DMS114 treated with DMSO at 0.1 percent for 48 hours (cell line): ENCODE results near the gene NDFIP2.
A peak's percentile ranks its signal among the peaks of the same experiment; 100 is the strongest.

Experiments
- DNase-seq: peaks from one replicate; lab custom pipeline; 2025; ENCODE audit not compliant: unreplicated experiment; lab: John Stamatoyannopoulos, UW

The NDFIP2 gene

GRCh38 chr13:79480954-79481684 lies at the start of gene NDFIP2:
Gene NDFIP2 (plus strand): TSS chr13:79481155. CDS start chr13:79481204, 49 bp downstream.
- peak; percentile 42 for DNase-seq

- no peak for DNase-seq
Measured at GRCh38 chr13:79432086-79432485, 48.9 kb upstream of the NDFIP2 start.

- DNase-seq: no peak
Measured at GRCh38 chr13:79432992-79433391, 48.0 kb upstream of the NDFIP2 start.

- DNase-seq: no peak
Measured at GRCh38 chr13:79434556-79434955, 46.4 kb upstream of the NDFIP2 start.

- DNase-seq: no peak
Measured at GRCh38 chr13:79435561-79435990, 45.4 kb upstream of the NDFIP2 start.

- DNase-seq: no peak
Measured at GRCh38 chr13:79439275-79439674, 41.7 kb upstream of the NDFIP2 start.

GRCh38 chr13:79440958-79441528 lies 39.9 kb upstream of the NDFIP2 start:
- DNase-seq: no peak

GRCh38 chr13:79442221-79442620 lies 38.7 kb upstream of the NDFIP2 start:
- DNase-seq: no peak

GRCh38 chr13:79442706-79443105 lies 38.2 kb upstream of the NDFIP2 start:
- no peak for DNase-seq

GRCh38 chr13:79445968-79446645 lies 34.8 kb upstream of the NDFIP2 start:
- no peak for DNase-seq

- no peak for DNase-seq
Measured at GRCh38 chr13:79447141-79447540, 33.8 kb upstream of the NDFIP2 start.

GRCh38 chr13:79447741-79448140 lies 33.2 kb upstream of the NDFIP2 start:
- DNase-seq: no peak

GRCh38 chr13:79448413-79448812 lies 32.5 kb upstream of the NDFIP2 start:
- no peak for DNase-seq

- no peak for DNase-seq
Measured at GRCh38 chr13:79450110-79450509, 30.8 kb upstream of the NDFIP2 start.

- DNase-seq: no peak
Measured at GRCh38 chr13:79451500-79451962, 29.4 kb upstream of the NDFIP2 start.

GRCh38 chr13:79452239-79452913 lies 28.6 kb upstream of the NDFIP2 start:
- DNase-seq: no peak

GRCh38 chr13:79455331-79455730 lies 25.6 kb upstream of the NDFIP2 start:
- DNase-seq: no peak

- DNase-seq: no peak
Measured at GRCh38 chr13:79456051-79456450, 24.9 kb upstream of the NDFIP2 start.

GRCh38 chr13:79456656-79457365 lies 24.1 kb upstream of the NDFIP2 start:
- no peak for DNase-seq

- no peak for DNase-seq
Measured at GRCh38 chr13:79457390-79457789, 23.6 kb upstream of the NDFIP2 start.

GRCh38 chr13:79457948-79458347 lies 23.0 kb upstream of the NDFIP2 start:
- no peak for DNase-seq
